T47D (cell line): ENCODE data around the gene UNC93B1.

Experiments used
- DNase-seq, 2 experiments: peaks; one replicate each; pipeline versions ENCODE4 v3.0.0 to v3.0.0-alpha.2; 2011 to 2012; ENCODE audit warnings: low read depth in 1 of 2, low spot score in 1 of 2
- JUND ChIP-seq: IDR thresholded peaks from 2 replicates; pipeline ENCODE4 v1.6.1; 2012; ENCODE audit warnings: low read depth
- in situ Hi-C: cut with HindIII; loops from 2 replicates; pipeline ENCODE4 v1.10.0; 2016; ENCODE audit warnings: low sequenced_read_pairs, low pct_unique_long_range_greater_than_20kb

The UNC93B1 gene

GRCh38 chr11:68003846-68004550, at the start of gene UNC93B1:
Gene UNC93B1, minus strand, starts transcription at chr11:68004097. Its CDS starts 54 bp downstream, at chr11:68004043.
- in situ Hi-C loops, result no loop called here
- no peak for TF ChIP-seq JUND
- DNase-seq, result peak; percentile 75 to 95

- no peak for TF ChIP-seq JUND
- in situ Hi-C loops, result no loop called here
- DNase-seq, result no peak
Observed at GRCh38 chr11:68053117-68053516, 49.2 kb upstream of the UNC93B1 start.

GRCh38 chr11:68052137-68052873, 48.4 kb upstream of the UNC93B1 start:
- no peak for TF ChIP-seq JUND
- in situ Hi-C loops, result no loop called here
- no peak for DNase-seq

GRCh38 chr11:68051191-68052136, 47.6 kb upstream of the UNC93B1 start:
- in situ Hi-C loops, result no loop called here
- DNase-seq, result no peak
- no peak for TF ChIP-seq JUND

- DNase-seq, result no peak
- TF ChIP-seq JUND, result no peak
- in situ Hi-C loops, result no loop called here
Observed at GRCh38 chr11:68050371-68050841, 46.5 kb upstream of the UNC93B1 start.

GRCh38 chr11:68049509-68050370, 45.8 kb upstream of the UNC93B1 start:
- in situ Hi-C loops, result no loop called here
- no peak for TF ChIP-seq JUND
- no peak for DNase-seq

GRCh38 chr11:68048681-68049508, 45.0 kb upstream of the UNC93B1 start:
- DNase-seq, result no peak
- TF ChIP-seq JUND, result no peak
- in situ Hi-C loops, result no loop called here

GRCh38 chr11:68047437-68048290, 43.8 kb upstream of the UNC93B1 start:
- in situ Hi-C loops, result no loop called here
- TF ChIP-seq JUND, result no peak
- DNase-seq, result no peak

- no peak for DNase-seq
- TF ChIP-seq JUND, result no peak
- in situ Hi-C loops, result no loop called here
Observed at GRCh38 chr11:68044898-68045351, 41.0 kb upstream of the UNC93B1 start.

- in situ Hi-C loops, result no loop called here
- DNase-seq, result no peak
- no peak for TF ChIP-seq JUND
Observed at GRCh38 chr11:68044145-68044813, 40.4 kb upstream of the UNC93B1 start.
